CD4-positive, CD25-positive, alpha-beta regulatory T cell (primary cell): ENCODE results near the gene HTR3B. TPM values are rescaled to one million over a fixed set of nuclear protein-coding genes. Genes with fewer than 3 reads are reported as not detected.
A peak's percentile ranks its signal among the peaks of the same experiment; 100 is the strongest.
"Not testable (repeated sequence)": the region's sequence is repeated elsewhere in the genome, so short reads cannot be mapped to it uniquely, and the experiment has no call there.

ENCODE experiments used
- ATAC-seq, 2 donors: fragments of 150-1000 bp; cut with Tn5 transposase; one replicate each; pipeline ENCODE4 v1.10.0; 2021; ENCODE audit warnings: low read depth in 2 of 2, moderate number of reproducible peaks in 2 of 2, moderate library complexity in 1 of 2
- DNase-seq, 3 donors: peaks; one replicate each; pipeline versions ENCODE4 v3.0.0 to v3.0.0-alpha.2; 2012 to 2022; ENCODE audit warnings: mixed read lengths in 1 of 3
- H3K27ac ChIP-seq: one replicate; pipeline ENCODE4 v1.7.0; 2013; ENCODE audit warnings: mild to moderate bottlenecking, low read length; ENCODE audit not compliant: insufficient read depth, poor library complexity, severe bottlenecking
- H3K27me3 ChIP-seq: one replicate; pipeline ENCODE4 v1.7.0; 2013; ENCODE audit warnings: low read length; ENCODE audit not compliant: control insufficient read depth, insufficient read depth
- H3K36me3 ChIP-seq: one replicate; pipeline ENCODE4 v1.7.0; 2013; ENCODE audit warnings: mild to moderate bottlenecking, low read length, moderate library complexity; ENCODE audit not compliant: control insufficient read depth, insufficient read depth
- H3K4me1 ChIP-seq: 2 replicates; pipeline ENCODE4 v1.7.0; 2013; ENCODE audit warnings: mild to moderate bottlenecking, low read length; ENCODE audit not compliant: insufficient read depth, control insufficient read depth, poor library complexity, severe bottlenecking
- H3K4me3 ChIP-seq: one replicate; pipeline ENCODE4 v1.7.0; 2013; ENCODE audit warnings: low read depth, mild to moderate bottlenecking, low read length, moderate library complexity
- H3K9me3 ChIP-seq, 2 experiments: 1 replicate in 1 of 2; 2 replicates in 1 of 2; pipeline ENCODE4 v1.7.0; 2013; ENCODE audit warnings: low read length in 2 of 2, mild to moderate bottlenecking in 1 of 2, moderate library complexity in 1 of 2; ENCODE audit not compliant: control insufficient read depth in 2 of 2
- H3K27ac Mint-ChIP-seq, 3 donors: one replicate each; pipeline ENCODE4 v1.8.0; 2020 to 2022; ENCODE audit warnings: mild to moderate bottlenecking in 3 of 3, mixed read lengths in 3 of 3, moderate library complexity in 2 of 3
- H3K27me3 Mint-ChIP-seq: one replicate; pipeline ENCODE4 v1.8.0; 2022; ENCODE audit warnings: mild to moderate bottlenecking, mixed read lengths
- H3K36me3 Mint-ChIP-seq: one replicate; pipeline ENCODE4 v1.8.0; 2020; ENCODE audit warnings: mixed read lengths
- H3K4me1 Mint-ChIP-seq, 4 donors: one replicate each; pipeline ENCODE4 v1.8.0; 2020 to 2022; ENCODE audit warnings: mixed read lengths in 4 of 4, mild to moderate bottlenecking in 1 of 4
- H3K4me3 Mint-ChIP-seq, 4 donors: one replicate each; pipeline ENCODE4 v1.8.0; 2020 to 2022; ENCODE audit warnings: mild to moderate bottlenecking in 4 of 4, mixed read lengths in 4 of 4, moderate library complexity in 3 of 4
- H3K9me3 Mint-ChIP-seq, 7 donors: one replicate each; pipeline ENCODE4 v1.8.0; 2020 to 2022; ENCODE audit warnings: mixed read lengths in 7 of 7, mild to moderate bottlenecking in 3 of 7, moderate library complexity in 2 of 7
- polyA plus RNA-seq, 4 donors: library from polyadenylated mRNA; unstranded; fragments of 300-500 nt; fragmentation: Illumina TruSeq; gene quantifications; one replicate each; pipeline ENCODE4 v1.2.3, GENCODE V29; 2021
- total RNA-seq: library from RNA; stranded (reverse); gene quantifications from one replicate; pipeline ENCODE4 v1.2.3, GENCODE V29; 2022

The HTR3B gene
- total and polyA plus RNA-seq, 5 donors from 2014 or later: not detected

- H3K27me3 ChIP-seq, H3K4me1 ChIP-seq, H3K36me3 Mint-ChIP-seq, H3K9me3 ChIP-seq, H3K4me3 ChIP-seq, H3K27ac Mint-ChIP-seq, ATAC-seq, H3K27ac ChIP-seq, H3K9me3 Mint-ChIP-seq, H3K36me3 ChIP-seq, DNase-seq: not testable (repeated sequence)
- Mint-ChIP-seq H3K4me3 (peak overlapping the region in 1 of 4 donors; percentile 56), H3K4me1 (peaks cover 6 to 23% (median 14%) of the 10 kb centered on the region in 4 donors), H3K27me3 (peaks cover 29% of the 10 kb centered on the region)
Observed at GRCh38 chr11:113934193-113934592, 29.6 kb downstream of the HTR3B start.

- peak in 2 of 3 donors; percentile 17 to 22 for DNase-seq
- Histone ChIP-seq H3K27ac (no peak overlapping the region), H3K36me3 (no peaks in the 10 kb centered on the region), H3K4me3 (peak overlapping the region; percentile 16), H3K27me3 (no peaks in the 10 kb centered on the region), H3K4me1 (no peaks in the 10 kb centered on the region), H3K9me3 (no peaks in the 10 kb centered on the region)
- Mint-ChIP-seq H3K9me3 (peaks cover 0 to 5% (median 0%) of the 10 kb centered on the region in 7 donors), H3K27me3 (peaks cover 29% of the 10 kb centered on the region), H3K4me3 (peak overlapping the region in 3 of 4 donors; percentile 47 to 64 (median 60)), H3K4me1 (peaks cover 6 to 23% (median 14%) of the 10 kb centered on the region in 4 donors), H3K27ac (peak overlapping the region; percentile 1 to 29 (median 23)), H3K36me3 (no peaks in the 10 kb centered on the region)
- peak in 1 of 2 donors; percentile 66 for ATAC-seq
Observed at GRCh38 chr11:113934761-113935160, 30.2 kb downstream of the HTR3B start.

GRCh38 chr11:113935858-113936257, 31.3 kb downstream of the HTR3B start:
- Histone ChIP-seq H3K4me3 (no peak overlapping the region), H3K4me1 (no peaks in the 10 kb centered on the region), H3K27me3 (no peaks in the 10 kb centered on the region), H3K9me3 (no peaks in the 10 kb centered on the region), H3K27ac (no peak overlapping the region), H3K36me3 (no peaks in the 10 kb centered on the region)
- ATAC-seq: no peak
- no peak for DNase-seq
- Mint-ChIP-seq H3K4me1 (peaks cover 6 to 23% (median 14%) of the 10 kb centered on the region in 4 donors), H3K27ac (peak overlapping the region in 2 of 3 donors; percentile 23 to 70), H3K4me3 (no peak overlapping the region), H3K27me3 (peaks cover 29% of the 10 kb centered on the region), H3K9me3 (peaks cover 0 to 5% (median 0%) of the 10 kb centered on the region in 7 donors), H3K36me3 (no peaks in the 10 kb centered on the region)

- H3K27ac Mint-ChIP-seq: peak overlapping the region in 1 of 3 donors; percentile 69
- H3K27ac ChIP-seq: no peak overlapping the region
Observed at GRCh38 chr11:113937918-113938317, 33.3 kb downstream of the HTR3B start.

GRCh38 chr11:113942256-113942655, 37.7 kb downstream of the HTR3B start:
- Mint-ChIP-seq H3K4me1 (no peaks in the 10 kb centered on the region), H3K27ac (no peak overlapping the region)

More at GRCh38 chr11:113937918-113938317, 33.3 kb downstream of the HTR3B start:
- H3K27me3 ChIP-seq: no peaks in the 10 kb centered on the region
- Mint-ChIP-seq H3K4me1 (peaks cover 6 to 23% (median 14%) of the 10 kb centered on the region in 4 donors), H3K36me3 (no peaks in the 10 kb centered on the region), H3K9me3 (peaks cover 0 to 5% (median 0%) of the 10 kb centered on the region in 7 donors), H3K27me3 (peaks cover 16% of the 10 kb centered on the region), H3K4me3 (no peak overlapping the region)
- no peak overlapping the region for H3K4me3 ChIP-seq
- ATAC-seq: no peak
- no peak for DNase-seq
- H3K4me1 ChIP-seq: no peaks in the 10 kb centered on the region
- no peaks in the 10 kb centered on the region for H3K9me3 ChIP-seq
- no peaks in the 10 kb centered on the region for H3K36me3 ChIP-seq

GRCh38 chr11:113946162-113946561, 41.6 kb downstream of the HTR3B start:
- not testable (repeated sequence) for H3K27me3 ChIP-seq, H3K27ac ChIP-seq, H3K36me3 Mint-ChIP-seq, H3K9me3 Mint-ChIP-seq, DNase-seq, H3K4me1 ChIP-seq, H3K4me3 Mint-ChIP-seq, H3K36me3 ChIP-seq, H3K9me3 ChIP-seq, H3K4me3 ChIP-seq, H3K4me1 Mint-ChIP-seq, ATAC-seq, H3K27ac Mint-ChIP-seq, H3K27me3 Mint-ChIP-seq

More at GRCh38 chr11:113942256-113942655, 37.7 kb downstream of the HTR3B start:
- H3K36me3 ChIP-seq: no peaks in the 10 kb centered on the region
- no peak overlapping the region for H3K4me3 ChIP-seq
- H3K9me3 Mint-ChIP-seq: peaks cover 0 to 3% (median 0%) of the 10 kb centered on the region in 7 donors
- H3K9me3 ChIP-seq: no peaks in the 10 kb centered on the region
- H3K27ac ChIP-seq: no peak overlapping the region
- peaks cover 16% of the 10 kb centered on the region for H3K27me3 Mint-ChIP-seq
- no peaks in the 10 kb centered on the region for H3K27me3 ChIP-seq
- no peak for DNase-seq
- ATAC-seq: no peak
- no peaks in the 10 kb centered on the region for H3K36me3 Mint-ChIP-seq
- no peaks in the 10 kb centered on the region for H3K4me1 ChIP-seq
- H3K4me3 Mint-ChIP-seq: no peak overlapping the region

GRCh38 chr11:113947994-113948393, 43.4 kb downstream of the HTR3B start:
- H3K9me3 Mint-ChIP-seq: peaks cover 0 to 2% (median 0%) of the 10 kb centered on the region in 7 donors
- H3K27me3 ChIP-seq: peaks cover 2% of the 10 kb centered on the region
- H3K4me3 ChIP-seq: no peak overlapping the region
- no peaks in the 10 kb centered on the region for H3K36me3 ChIP-seq
- no peaks in the 10 kb centered on the region for H3K9me3 ChIP-seq
- no peak overlapping the region for H3K27ac Mint-ChIP-seq
- H3K27ac ChIP-seq: no peak overlapping the region
- no peaks in the 10 kb centered on the region for H3K4me1 ChIP-seq
- H3K4me3 Mint-ChIP-seq: no peak overlapping the region
- H3K36me3 Mint-ChIP-seq: no peaks in the 10 kb centered on the region
- H3K27me3 Mint-ChIP-seq: peaks cover 14% of the 10 kb centered on the region
- ATAC-seq (no peak), DNase-seq (no peak)
- no peaks in the 10 kb centered on the region for H3K4me1 Mint-ChIP-seq

GRCh38 chr11:113949891-113950290, 45.3 kb downstream of the HTR3B start:
- no peak overlapping the region for H3K27ac ChIP-seq
- Mint-ChIP-seq H3K4me3 (no peak overlapping the region), H3K36me3 (no peaks in the 10 kb centered on the region), H3K9me3 (peaks cover 0 to 3% (median 0%) of the 10 kb centered on the region in 7 donors), H3K27ac (no peak overlapping the region), H3K4me1 (no peaks in the 10 kb centered on the region), H3K27me3 (peaks cover 14% of the 10 kb centered on the region)
- ATAC-seq (no peak), DNase-seq (no peak)
- H3K9me3 ChIP-seq: no peaks in the 10 kb centered on the region
- peaks cover 2% of the 10 kb centered on the region for H3K27me3 ChIP-seq
- no peaks in the 10 kb centered on the region for H3K4me1 ChIP-seq
- no peaks in the 10 kb centered on the region for H3K36me3 ChIP-seq
- H3K4me3 ChIP-seq: no peak overlapping the region
